NT2/D1 (cell line): ENCODE data around the gene SEL1L3.

Experiments used
- YY1 ChIP-seq: IDR thresholded peaks from 2 replicates; pipeline ENCODE4 v1.6.1; 2011; ENCODE audit not compliant: insufficient read length, insufficient read depth
- ZNF274 ChIP-seq: IDR thresholded peaks from 2 replicates; pipeline ENCODE4 v1.6.1; 2011; ENCODE audit warnings: mild to moderate bottlenecking, low read depth, low read length

DNA sequence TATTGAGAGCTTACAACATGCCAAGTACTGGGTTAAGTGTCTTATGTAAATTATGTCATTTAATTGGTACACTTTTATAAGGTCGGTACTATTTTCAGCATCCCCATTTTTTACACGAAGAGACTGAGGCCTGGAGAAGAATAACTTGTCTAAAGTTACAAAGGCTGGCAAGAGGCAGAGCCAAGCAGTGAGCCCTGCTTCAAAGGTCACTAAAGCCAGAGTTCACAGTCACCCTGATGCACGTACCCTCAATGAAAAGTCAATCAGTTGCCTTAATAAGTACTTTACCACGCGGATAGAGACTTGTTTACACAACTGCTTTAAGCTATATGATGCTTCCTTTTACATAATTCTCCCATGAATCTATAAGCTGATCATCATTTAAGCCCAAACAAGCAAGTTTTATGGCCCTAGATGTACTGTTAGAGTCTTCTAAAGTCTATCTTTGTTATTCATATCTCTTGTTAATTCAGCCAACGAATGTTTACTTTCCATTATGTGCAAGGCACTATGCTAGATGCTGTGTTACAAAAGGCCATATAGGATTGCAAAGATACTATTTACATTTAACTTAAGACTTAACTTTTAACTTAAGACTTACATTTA, 57.4 kb downstream of the SEL1L3 start:
- TF ChIP-seq YY1 = no peak
- TF ChIP-seq ZNF274 = no peak
